ENCODE data around the gene C2CD4C.
"Not testable (repeated sequence)": the region's sequence is repeated elsewhere in the genome, so short reads cannot be mapped to it uniquely, and the experiment has no call there.

C2CD4C gene

GRCh38 chr19:380618-381219 is 28.2 kb downstream of the C2CD4C start:
- DNase-seq (ENCODE audit: low read depth), result not testable (repeated sequence)

- no peak for DNase-seq (ENCODE audit: low read depth)
These were observed 29.2 kb downstream of the C2CD4C start for GRCh38 chr19:379796-380195.

GRCh38 chr19:378706-379105 is 30.2 kb downstream of the C2CD4C start:
- DNase-seq (ENCODE audit: low read depth), result no peak

- DNase-seq (ENCODE audit: low read depth), result no peak
These were observed 31.0 kb downstream of the C2CD4C start for GRCh38 chr19:377801-378581.

- no peak for DNase-seq (ENCODE audit: low read depth)
These were observed 32.9 kb downstream of the C2CD4C start for GRCh38 chr19:376111-376470.

- DNase-seq (ENCODE audit: low read depth), result no peak
These were observed 33.4 kb downstream of the C2CD4C start for GRCh38 chr19:375395-376110.

GRCh38 chr19:374886-375235 is 34.1 kb downstream of the C2CD4C start:
- no peak for DNase-seq (ENCODE audit: low read depth)

GRCh38 chr19:374183-374885 is 34.6 kb downstream of the C2CD4C start:
- no peak for DNase-seq (ENCODE audit: low read depth)

GRCh38 chr19:373391-374182 is 35.4 kb downstream of the C2CD4C start:
- no peak for DNase-seq (ENCODE audit: low read depth)

- DNase-seq (ENCODE audit: low read depth), result no peak
These were observed 36.5 kb downstream of the C2CD4C start for GRCh38 chr19:372306-372890.

- DNase-seq (ENCODE audit: low read depth), result no peak
These were observed 37.3 kb downstream of the C2CD4C start for GRCh38 chr19:371501-372168.

GRCh38 chr19:370641-371330 is 38.2 kb downstream of the C2CD4C start:
- no peak for DNase-seq (ENCODE audit: low read depth)

- no peak for DNase-seq (ENCODE audit: low read depth)
These were observed 39.1 kb downstream of the C2CD4C start for GRCh38 chr19:369876-370275.

- no peak for DNase-seq (ENCODE audit: low read depth)
These were observed 39.7 kb downstream of the C2CD4C start for GRCh38 chr19:369256-369655.

- no peak for DNase-seq (ENCODE audit: low read depth)
These were observed 40.3 kb downstream of the C2CD4C start for GRCh38 chr19:368630-369024.

GRCh38 chr19:367963-368629 is 40.9 kb downstream of the C2CD4C start:
- DNase-seq (ENCODE audit: low read depth), result no peak

GRCh38 chr19:367561-367960 is 41.4 kb downstream of the C2CD4C start:
- DNase-seq (ENCODE audit: low read depth), result no peak

GRCh38 chr19:366951-367350 is 42.0 kb downstream of the C2CD4C start:
- no peak for DNase-seq (ENCODE audit: low read depth)

GRCh38 chr19:366205-366783 is 42.7 kb downstream of the C2CD4C start:
- DNase-seq (ENCODE audit: low read depth), result no peak

Measured in activated T-cell treated with anti-CD3 and anti-CD28 coated beads for 48 hours (primary cell).